HepG2 (cell line): ENCODE data around the gene LRRC25. TPM values are rescaled to one million over a fixed set of nuclear protein-coding genes. Genes with fewer than 3 reads are reported as not detected.

Source experiments
- CERS6 ChIP-seq: sonication (generic); formaldehyde crosslinking; IDR thresholded peaks from 2 replicates; pipeline ENCODE4 v1.5.0; 2020; ENCODE audit warnings: missing genetic modification reagents
- GABPA ChIP-seq, 2 experiments: IDR thresholded peaks; 2 replicates each; pipeline ENCODE4 v1.6.1; 2011 to 2016; ENCODE audit warnings: low read depth in 2 of 2, low read length in 1 of 2, missing biosample characterization in 1 of 2, missing genetic modification characterization in 1 of 2
- GABPB1 ChIP-seq: IDR thresholded peaks from 2 replicates; pipeline ENCODE4 v1.6.1; 2016; ENCODE audit warnings: mild to moderate bottlenecking, missing genetic modification reagents, moderate library complexity, missing compliant biosample characterization
- RFXANK ChIP-seq: IDR thresholded peaks from 2 replicates; pipeline ENCODE4 v1.6.1; 2016
- SMAD3 ChIP-seq: sonication (generic); formaldehyde crosslinking; IDR thresholded peaks from 2 replicates; pipeline ENCODE4 v1.4.0; 2020; ENCODE audit warnings: missing genetic modification reagents
- ZBTB33 ChIP-seq: sonication (generic); formaldehyde crosslinking; IDR thresholded peaks from 2 replicates; pipeline ENCODE4 v1.4.0; 2020; ENCODE audit warnings: missing genetic modification reagents
- ZNF138 ChIP-seq: sonication (generic); formaldehyde crosslinking; IDR thresholded peaks from 2 replicates; pipeline ENCODE4 v1.5.0; 2020; ENCODE audit warnings: mild to moderate bottlenecking, low read depth, missing genetic modification reagents
- ZNF414 ChIP-seq: sonication (generic); formaldehyde crosslinking; IDR thresholded peaks from 2 replicates; pipeline ENCODE4 v1.5.0; 2020; ENCODE audit warnings: missing genetic modification reagents
- ZNF615 ChIP-seq: sonication (generic); formaldehyde crosslinking; IDR thresholded peaks from 2 replicates; pipeline ENCODE4 v1.5.0; 2020; ENCODE audit warnings: mild to moderate bottlenecking, missing genetic modification reagents, borderline replicate concordance
- ZNF646 ChIP-seq: sonication (generic); formaldehyde crosslinking; IDR thresholded peaks from 2 replicates; pipeline ENCODE4 v1.9.0; 2021; ENCODE audit warnings: mild to moderate bottlenecking, missing genetic modification reagents
- polyA plus RNA-seq, 8 experiments: library from polyadenylated mRNA; depleted of rRNA in 3 of 8; stranded (reverse) in 7 of 8; unstranded in 1 of 8; fragments of >200 nt; fragmentation: Illumina TruSeq in 4 of 8; extraction: Trizol in 4 of 8; gene quantifications; 2 replicates each; pipeline versions ENCODE4 v1.2.1 to v1.2.3, GENCODE V29; 2011 to 2016; ENCODE audit warnings: low read depth in 4 of 8, missing spikeins in 1 of 8, mixed read lengths in 1 of 8; ENCODE audit not compliant: insufficient read depth in 1 of 8
- total RNA-seq, 5 experiments: library from RNA; depleted of rRNA; stranded (reverse); fragments of >200 nt; fragmentation: Illumina TruSeq; extraction: Trizol; gene quantifications; 2 replicates each; pipeline ENCODE4 v1.2.3, GENCODE V29; 2016; ENCODE audit warnings: low read depth in 1 of 5

The LRRC25 gene
- total and polyA plus RNA-seq, 2 of the 13 experiments (the other 11 are each of a cell fraction or from before 2014, with no cell fraction given) = 0.13 to 0.53 TPM

- TF ChIP-seq SMAD3 (CRISPR knock-in tag) = no peak
- peak; percentile 80 for TF ChIP-seq ZBTB33 (CRISPR knock-in tag)
- TF ChIP-seq ZNF646 = peak; percentile 97
- peak; percentile 33; the same call in 1 of the 2 replicates for TF ChIP-seq ZNF414
- no peak for TF ChIP-seq GABPA (IDR thresholded peaks at IDR 0.05; ENCODE audit: low read depth, low read length)
- no peak for TF ChIP-seq GABPA (CRISPR knock-in tag; IDR thresholded peaks at IDR 0.05; ENCODE audit: low read depth)
- TF ChIP-seq GABPB1 (CRISPR knock-in tag) = peak; percentile 39
- no peak for TF ChIP-seq ZNF615 (CRISPR knock-in tag)
- no peak for TF ChIP-seq RFXANK (CRISPR knock-in tag)
- TF ChIP-seq CERS6 (CRISPR knock-in tag) = no peak
- peak; percentile 35; the same call in 1 of the 2 replicates for TF ChIP-seq ZNF138 (CRISPR knock-in tag)
Observed at GRCh38 chr19:18362934-18363542, 34.4 kb downstream of the LRRC25 start (continued).
